NB4 (cell line): Measurements from ENCODE around the gene PA2G4.
A peak's percentile ranks its signal among the peaks of the same experiment; 100 is the strongest.

Experiments used
- CTCF ChIP-seq: IDR thresholded peaks from one replicate; pipeline ENCODE4 v1.5.1; 2012; ENCODE audit warnings: low read depth, low read length
- POLR2A ChIP-seq: IDR thresholded peaks from 2 replicates; pipeline ENCODE4 v1.6.1; 2011; ENCODE audit warnings: mild to moderate bottlenecking; ENCODE audit not compliant: insufficient read length; ENCODE audit errors: extremely low read depth

GRCh38 chr12:56127888-56128669 lies 23.7 kb downstream of the PA2G4 start, which contains the start of gene ESYT1:
- TF ChIP-seq CTCF (no peak), POLR2A (peak; percentile 92)
